Fibroblast of upper back skin (primary cell): ENCODE measurements around the gene FAM81B.
"Not testable (repeated sequence)": the region's sequence is repeated elsewhere in the genome, so short reads cannot be mapped to it uniquely, and the experiment has no call there.

Experiments
- DNase-seq: peaks from one replicate; pipeline ENCODE4 v3.0.0-alpha.2; 2013

The FAM81B gene

GRCh38 chr5:95390812-95391492, at the start of gene FAM81B:
FAM81B (plus strand) TSS chr5:95391366; CDS start chr5:95391390, 24 bp downstream.
- peak; percentile 37 for DNase-seq

- not testable (repeated sequence) for DNase-seq
These were observed 49.7 kb upstream of the FAM81B start for GRCh38 chr5:95341444-95341843.

GRCh38 chr5:95347506-95348120, 43.6 kb upstream of the FAM81B start:
- no peak for DNase-seq

GRCh38 chr5:95350631-95351030, 40.5 kb upstream of the FAM81B start:
- no peak for DNase-seq

- no peak for DNase-seq
These were observed 38.5 kb upstream of the FAM81B start for GRCh38 chr5:95352691-95353090.

- DNase-seq = no peak
These were observed 32.8 kb upstream of the FAM81B start for GRCh38 chr5:95358320-95358719.

- DNase-seq = no peak
These were observed 32.3 kb upstream of the FAM81B start for GRCh38 chr5:95358848-95359247.

- not testable (repeated sequence) for DNase-seq
These were observed 30.5 kb upstream of the FAM81B start for GRCh38 chr5:95360667-95361066.

- DNase-seq = no peak
These were observed 25.7 kb upstream of the FAM81B start for GRCh38 chr5:95365302-95366095.

- DNase-seq = no peak
These were observed 21.4 kb upstream of the FAM81B start for GRCh38 chr5:95369782-95370181.

GRCh38 chr5:95374061-95374460, 17.1 kb upstream of the FAM81B start:
- DNase-seq = no peak

GRCh38 chr5:95375591-95375990, 15.6 kb upstream of the FAM81B start:
- DNase-seq = peak; percentile 34

- no peak for DNase-seq
These were observed 12.0 kb upstream of the FAM81B start for GRCh38 chr5:95379133-95379532.

GRCh38 chr5:95380103-95380628, 11.0 kb upstream of the FAM81B start:
- DNase-seq = no peak

GRCh38 chr5:95382801-95383200, 8.4 kb upstream of the FAM81B start:
- DNase-seq = no peak

- DNase-seq = no peak
These were observed 6.5 kb upstream of the FAM81B start for GRCh38 chr5:95384485-95385213.

GRCh38 chr5:95385334-95385733, 5.8 kb upstream of the FAM81B start:
- DNase-seq = no peak

- not testable (repeated sequence) for DNase-seq
These were observed 799 bp downstream of the FAM81B start for GRCh38 chr5:95391965-95392364.

GRCh38 chr5:95392593-95393182, 1.5 kb downstream of the FAM81B start:
- no peak for DNase-seq

- DNase-seq = no peak
These were observed 2.1 kb downstream of the FAM81B start for GRCh38 chr5:95393279-95393678.

- DNase-seq = peak; percentile 79
These were observed 7.8 kb downstream of the FAM81B start for GRCh38 chr5:95398989-95399388.

- DNase-seq = peak; percentile 9
These were observed 10.5 kb downstream of the FAM81B start for GRCh38 chr5:95401626-95402025.
